ENCODE data around the gene KMT2A. TPM values are rescaled to one million over a fixed set of nuclear protein-coding genes. Genes with fewer than 3 reads are reported as not detected.

The KMT2A gene
- total and polyA plus RNA-seq, 10 of the 15 experiments (the other 5 are each of a cell fraction or from before 2014, with no cell fraction given): 6.1 to 56.9 (median 25.4) TPM

DNA sequence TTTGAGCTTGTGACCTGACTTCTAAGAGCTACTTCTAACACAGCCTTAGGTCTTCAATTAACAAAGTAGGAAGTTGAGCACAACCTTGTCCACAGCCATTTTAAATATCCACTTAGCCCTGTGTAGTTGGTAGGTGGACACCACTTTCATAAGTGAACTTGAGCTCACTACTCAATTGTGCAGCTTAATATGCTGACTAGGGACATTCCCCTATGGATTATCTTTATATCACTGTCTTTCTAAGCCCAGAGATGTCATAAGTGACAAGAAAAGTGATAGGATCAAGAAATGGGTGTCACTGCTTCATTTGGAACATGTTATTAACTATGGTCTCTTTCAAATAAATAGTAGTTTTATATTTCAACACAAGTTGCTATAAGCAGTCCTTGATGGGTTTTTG is 38.8 kb upstream of the KMT2A start:
- CTCF ChIA-PET: interaction anchor here (0.6 to 2.8 kb wide), 11 partner anchors 8 to 722 kb away, joined by 3 to 10 read pairs (median 5); no protein-coding TSS in a partner anchor
- RAD21 ChIA-PET (ENCODE audit: unreplicated experiment): interaction anchor here (0.6 to 1.1 kb wide), 2 partner anchors 37 to 186 kb away, joined by 3 read pairs; no protein-coding TSS in a partner anchor
- no TSS peak for BruUV-seq (replicated peaks)
- no peaks in the 10 kb centered on the region for H4K20me1 ChIP-seq (ENCODE audit: control insufficient read depth, insufficient read depth)
- H3K4me3 ChIP-seq: no peak overlapping the region
- SMC1A ChIA-PET (ENCODE audit: uncharacterized antibody, unreplicated experiment): interaction anchor here (0.6 to 2.6 kb wide), 13 partner anchors 8 to 190 kb away, joined by 3 to 10 read pairs (median 3); no protein-coding TSS in a partner anchor
- FAIRE-seq (no peak), DNase-seq (ENCODE audit: low read depth, low spot score) (no peak), ATAC-seq (no peak)
- peaks cover 20% of the 10 kb centered on the region for H3K79me2 ChIP-seq (ENCODE audit: control insufficient read depth, insufficient read depth, low read length)
- no peak overlapping the region for H3K27ac ChIP-seq (ENCODE audit: control insufficient read depth, insufficient read depth)
- no peaks in the 10 kb centered on the region for H3K27me3 ChIP-seq (replicated peaks in 1 of 2; ENCODE audit: control insufficient read depth in 2 of 2, insufficient read depth in 2 of 2, low read length in 1 of 2)
- H3K9me3 ChIP-seq (replicated peaks; ENCODE audit: control insufficient read depth, insufficient read depth, low read length): no peaks in the 10 kb centered on the region
- H3K4me1 ChIP-seq (ENCODE audit: control insufficient read depth, insufficient read depth, low read length): peaks cover 10% of the 10 kb centered on the region; the same call in 1 of the 2 replicates
- POLR2A ChIA-PET: no interaction called here
- in situ Hi-C loops (cut with MboI) (loop anchor here (25.0 kb wide), 1 partner anchor 90 kb away; no protein-coding TSS in a partner anchor), intact Hi-C loops (cut with micrococcal nuclease; ENCODE audit: unreplicated experiment) (no loop called here)
- no peak overlapping the region for H3K9ac ChIP-seq (ENCODE audit: control insufficient read depth, insufficient read depth, low read length)
- no peak overlapping the region for H3K4me2 ChIP-seq (ENCODE audit: control insufficient read depth, insufficient read depth)
- peaks cover 7 to 23% of the 10 kb centered on the region in 2 experiments for H3K36me3 ChIP-seq (ENCODE audit: control insufficient read depth in 2 of 2, insufficient read depth in 2 of 2, low read length in 1 of 2)
- no peak for TF ChIP-seq MXI1 (IDR thresholded peaks at IDR 0.05; ENCODE audit: low read depth, low read length)
- no peak for TF ChIP-seq ZNF24 (IDR thresholded peaks at IDR 0.05)
- TF ChIP-seq POU2F2 (IDR thresholded peaks at IDR 0.05; ENCODE audit: borderline replicate concordance, low read depth, low read length): no peak
- TF ChIP-seq KAT2A (conservative IDR thresholded peaks at IDR 0.05; ENCODE audit: control insufficient read depth, low read depth, low read length): no peak
- no peak overlapping the region for H2AFZ ChIP-seq (ENCODE audit: control insufficient read depth, low read depth, low read length)

GRCh38 chr11:118398791-118399559 is 37.3 kb upstream of the KMT2A start:
- SMC1A ChIA-PET (ENCODE audit: uncharacterized antibody, unreplicated experiment): interaction anchor here (0.9 to 2.6 kb wide), 7 partner anchors 28 to 94 kb away, joined by 3 to 10 read pairs (median 3); no protein-coding TSS in a partner anchor
- no peak overlapping the region for H2AFZ ChIP-seq (ENCODE audit: control insufficient read depth, low read depth, low read length)
- TF ChIP-seq ASH2L (IDR thresholded peaks at IDR 0.05; ENCODE audit: borderline replicate concordance, low read depth) (peak; percentile 60; the same call in 1 of the 2 replicates), ZBTB33 (IDR thresholded peaks at IDR 0.05) (no peak), CREM (IDR thresholded peaks at IDR 0.05; ENCODE audit: low read depth) (no peak), CREB1 (IDR thresholded peaks at IDR 0.05; ENCODE audit: low read depth) (0 out of 2 replicates have a peak, but pooled peaks have one; percentile 22), CBFB (IDR thresholded peaks at IDR 0.05; ENCODE audit: low read depth) (no peak), IKZF2 (IDR thresholded peaks at IDR 0.05) (no peak), SRF (IDR thresholded peaks at IDR 0.05; ENCODE audit: low read depth in 2 of 2, low read length in 2 of 2) (no peak), ATF2 (IDR thresholded peaks at IDR 0.05; ENCODE audit: low read length) (0 out of 2 replicates have a peak, but pooled peaks have one; percentile 15), IRF4 (IDR thresholded peaks at IDR 0.05; ENCODE audit: low read depth, low read length) (no peak), SMARCA5 (IDR thresholded peaks at IDR 0.05) (no peak)

More at GRCh38 chr11:118398791-118399559, 37.3 kb upstream of the KMT2A start:
- RAD21 ChIA-PET (ENCODE audit: unreplicated experiment): interaction anchor here (1.0 to 1.1 kb wide), 2 partner anchors 35 to 89 kb away, joined by 3 to 4 read pairs; no protein-coding TSS in a partner anchor
- no peak overlapping the region for H3K4me3 ChIP-seq
- no peaks in the 10 kb centered on the region for H4K20me1 ChIP-seq (ENCODE audit: control insufficient read depth, insufficient read depth)
- no peaks in the 10 kb centered on the region for H3K9me3 ChIP-seq (replicated peaks; ENCODE audit: control insufficient read depth, insufficient read depth, low read length)
- intact Hi-C loops (cut with micrococcal nuclease; ENCODE audit: unreplicated experiment) (no loop called here), in situ Hi-C loops (cut with MboI) (loop anchor here (25.0 kb wide), 1 partner anchor 88 kb away; no protein-coding TSS in a partner anchor)
- DNase-seq (ENCODE audit: low read depth, low spot score): no peak
- peaks cover 15% of the 10 kb centered on the region; the same call in 1 of the 2 replicates for H3K4me1 ChIP-seq (ENCODE audit: control insufficient read depth, insufficient read depth, low read length)
- WGBS (ENCODE audit: insufficient coverage, insufficient replicate concordance, low lambda C conversion rate, missing lambda C conversion rate): 3% methylated on average over 3 of the region's 3 CpGs
- FAIRE-seq: no peak
- peak overlapping the region; percentile 24; the same call in 1 of the 2 replicates for H3K9ac ChIP-seq (ENCODE audit: control insufficient read depth, insufficient read depth, low read length)
- no TSS peak for BruUV-seq (replicated peaks)
- H3K27me3 ChIP-seq (replicated peaks in 1 of 2; ENCODE audit: control insufficient read depth in 2 of 2, insufficient read depth in 2 of 2, low read length in 1 of 2): no peaks in the 10 kb centered on the region
- ATAC-seq: peak; percentile 62
- H3K36me3 ChIP-seq (ENCODE audit: control insufficient read depth in 2 of 2, insufficient read depth in 2 of 2, low read length in 1 of 2): peaks cover 4 to 14% of the 10 kb centered on the region in 2 experiments
- H3K79me2 ChIP-seq (ENCODE audit: control insufficient read depth, insufficient read depth, low read length): peaks cover 35% of the 10 kb centered on the region
- POLR2A ChIA-PET: interaction anchor here (0.9 kb wide), 1 partner anchor 13 kb away, joined by 3 read pairs; no protein-coding TSS in a partner anchor
- peak overlapping the region; percentile 1; the same call in 1 of the 2 replicates for H3K4me2 ChIP-seq (ENCODE audit: control insufficient read depth, insufficient read depth)
- H3K27ac ChIP-seq (ENCODE audit: control insufficient read depth, insufficient read depth): peak overlapping the region; percentile 41
- CTCF ChIA-PET: interaction anchor here (1.1 to 2.8 kb wide), 9 partner anchors 10 to 103 kb away, joined by 3 to 10 read pairs (median 6); no protein-coding TSS in a partner anchor
